Measurements from ENCODE around the gene LMTK3.

The LMTK3 gene, protein sequence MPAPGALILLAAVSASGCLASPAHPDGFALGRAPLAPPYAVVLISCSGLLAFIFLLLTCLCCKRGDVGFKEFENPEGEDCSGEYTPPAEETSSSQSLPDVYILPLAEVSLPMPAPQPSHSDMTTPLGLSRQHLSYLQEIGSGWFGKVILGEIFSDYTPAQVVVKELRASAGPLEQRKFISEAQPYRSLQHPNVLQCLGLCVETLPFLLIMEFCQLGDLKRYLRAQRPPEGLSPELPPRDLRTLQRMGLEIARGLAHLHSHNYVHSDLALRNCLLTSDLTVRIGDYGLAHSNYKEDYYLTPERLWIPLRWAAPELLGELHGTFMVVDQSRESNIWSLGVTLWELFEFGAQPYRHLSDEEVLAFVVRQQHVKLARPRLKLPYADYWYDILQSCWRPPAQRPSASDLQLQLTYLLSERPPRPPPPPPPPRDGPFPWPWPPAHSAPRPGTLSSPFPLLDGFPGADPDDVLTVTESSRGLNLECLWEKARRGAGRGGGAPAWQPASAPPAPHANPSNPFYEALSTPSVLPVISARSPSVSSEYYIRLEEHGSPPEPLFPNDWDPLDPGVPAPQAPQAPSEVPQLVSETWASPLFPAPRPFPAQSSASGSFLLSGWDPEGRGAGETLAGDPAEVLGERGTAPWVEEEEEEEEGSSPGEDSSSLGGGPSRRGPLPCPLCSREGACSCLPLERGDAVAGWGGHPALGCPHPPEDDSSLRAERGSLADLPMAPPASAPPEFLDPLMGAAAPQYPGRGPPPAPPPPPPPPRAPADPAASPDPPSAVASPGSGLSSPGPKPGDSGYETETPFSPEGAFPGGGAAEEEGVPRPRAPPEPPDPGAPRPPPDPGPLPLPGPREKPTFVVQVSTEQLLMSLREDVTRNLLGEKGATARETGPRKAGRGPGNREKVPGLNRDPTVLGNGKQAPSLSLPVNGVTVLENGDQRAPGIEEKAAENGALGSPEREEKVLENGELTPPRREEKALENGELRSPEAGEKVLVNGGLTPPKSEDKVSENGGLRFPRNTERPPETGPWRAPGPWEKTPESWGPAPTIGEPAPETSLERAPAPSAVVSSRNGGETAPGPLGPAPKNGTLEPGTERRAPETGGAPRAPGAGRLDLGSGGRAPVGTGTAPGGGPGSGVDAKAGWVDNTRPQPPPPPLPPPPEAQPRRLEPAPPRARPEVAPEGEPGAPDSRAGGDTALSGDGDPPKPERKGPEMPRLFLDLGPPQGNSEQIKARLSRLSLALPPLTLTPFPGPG (N-terminal part only)

DNA sequence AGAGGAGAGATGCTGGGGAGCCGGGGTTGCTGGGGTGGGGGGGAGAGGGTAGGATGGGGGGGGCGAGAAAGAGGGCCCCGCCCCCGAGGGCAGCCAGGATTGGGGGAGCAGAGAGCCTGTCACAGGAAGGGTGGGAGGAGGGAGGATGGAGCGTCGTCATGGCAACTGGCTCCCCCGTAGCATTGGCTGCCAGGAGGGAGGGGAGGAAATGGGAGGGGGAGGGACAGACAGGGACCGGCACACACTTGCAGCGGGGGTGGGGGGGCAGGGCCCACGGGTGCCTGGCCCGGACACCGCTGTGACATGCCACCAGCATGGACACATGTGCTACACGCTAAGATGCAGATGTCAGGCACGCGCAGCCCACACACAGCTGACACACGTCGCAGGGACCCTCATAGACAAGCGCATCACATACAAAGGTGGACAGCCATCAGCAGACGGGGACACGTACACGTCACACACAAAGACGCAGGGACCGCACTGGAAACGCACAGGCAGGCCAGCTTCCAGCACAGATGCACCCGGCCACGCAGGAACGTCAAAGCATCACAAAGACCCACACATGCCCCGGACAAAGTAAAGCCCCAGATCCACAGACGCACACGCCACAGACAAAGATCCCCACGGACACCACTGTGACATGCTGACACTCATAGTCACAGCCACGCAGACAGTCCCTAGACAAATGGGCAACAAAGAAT, at the start of gene LMTK3:
TSS of gene LMTK3 (minus strand) at position 36 of the 704 bp plus-strand sequence. CDS start 259 bp downstream, outside the sequence.
- DNase-seq, result peak; percentile 84

DNA sequence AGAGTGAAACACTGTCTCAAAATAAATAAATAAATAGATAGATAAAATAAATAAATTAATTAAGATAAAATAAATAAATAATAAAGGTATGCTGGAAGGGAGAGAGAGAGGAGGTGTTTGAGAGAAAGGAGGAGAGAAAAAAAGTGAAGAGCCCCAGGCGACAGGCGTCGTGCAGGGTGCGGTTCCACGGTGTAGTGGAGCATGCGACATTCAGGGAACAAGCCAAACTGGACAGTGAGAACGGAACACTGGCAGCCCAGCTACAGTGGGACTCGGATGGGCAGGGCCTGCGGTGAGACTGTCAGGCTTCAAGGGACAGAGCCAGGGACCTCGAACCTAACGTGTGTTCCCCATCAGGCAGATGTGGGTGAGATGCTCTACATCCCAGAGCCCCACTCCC, 49.8 kb upstream of the LMTK3 start:
- DNase-seq, result no peak

DNA sequence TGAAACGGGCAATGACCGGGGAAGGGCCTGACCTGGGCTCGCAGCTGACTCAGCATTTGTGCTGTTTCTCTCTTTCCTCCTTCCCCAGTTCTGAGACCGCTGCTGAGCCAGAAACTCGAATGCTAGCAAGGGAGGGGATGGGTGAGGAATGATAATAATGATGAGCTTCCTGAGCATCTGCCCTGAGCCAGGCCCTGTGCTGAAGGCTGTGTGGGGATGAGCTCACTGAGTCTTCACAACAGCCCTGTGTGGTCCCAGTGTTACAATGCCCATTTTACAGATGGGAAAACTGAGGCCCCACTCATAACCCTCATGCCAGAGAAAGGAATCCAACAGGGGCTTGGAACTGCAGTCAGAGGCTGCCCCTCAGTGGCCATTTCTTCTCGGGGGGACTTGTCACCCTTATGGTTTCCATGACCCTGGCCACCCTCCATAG, 48.5 kb upstream of the LMTK3 start:
- DNase-seq, result no peak

DNA sequence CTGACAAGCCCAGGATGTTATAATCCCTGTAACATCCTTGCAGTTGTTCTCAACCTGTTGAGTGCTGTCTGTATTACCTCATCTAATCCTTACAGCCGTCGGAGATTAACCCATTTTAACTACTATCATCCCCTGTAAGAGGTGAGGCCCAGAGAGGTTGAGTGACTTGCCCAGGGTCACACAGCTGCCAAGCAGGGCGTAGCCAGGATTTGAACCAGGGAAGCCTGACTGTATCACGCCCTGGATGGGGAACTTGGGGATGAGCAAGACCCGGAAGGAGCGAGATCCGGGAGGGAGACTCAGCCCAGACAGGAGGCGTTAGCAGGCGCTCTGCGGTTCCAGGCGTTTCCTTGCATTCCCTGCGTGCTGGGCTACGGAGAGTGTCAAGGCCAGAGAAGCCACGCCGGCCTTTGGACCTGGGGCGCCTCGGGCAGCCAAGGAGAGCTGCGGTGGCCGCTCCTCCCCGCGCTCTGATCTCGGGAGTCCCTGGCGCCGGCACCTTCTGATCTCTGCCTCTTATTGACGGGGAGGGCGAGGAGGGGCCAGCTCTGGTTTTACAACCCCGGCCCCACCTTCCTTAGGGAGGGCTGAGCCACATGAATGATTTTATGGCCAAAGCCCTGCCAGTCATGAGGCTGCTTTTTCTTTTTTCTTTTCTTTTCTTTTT, 46.5 kb upstream of the LMTK3 start:
- DNase-seq, result no peak

DNA sequence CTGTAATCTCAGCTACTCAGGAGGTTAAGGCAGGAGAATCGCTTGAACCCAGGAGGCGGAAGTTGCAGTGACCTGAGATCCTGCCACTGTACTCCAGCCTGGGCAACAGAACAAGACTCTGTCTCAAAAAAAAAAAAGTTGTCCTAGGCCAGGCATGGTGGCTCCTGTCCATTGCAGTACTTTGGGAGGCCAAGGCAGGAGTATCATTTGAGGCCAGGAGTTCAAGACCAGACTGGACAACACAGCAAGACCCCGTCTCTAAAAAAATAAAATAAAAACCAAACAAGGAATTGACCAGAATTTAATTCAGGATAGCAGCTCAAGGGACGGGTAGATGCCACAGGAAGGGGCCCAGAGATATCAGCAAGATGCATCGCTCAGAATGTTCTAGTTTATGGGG, 45.2 kb upstream of the LMTK3 start:
- DNase-seq, result no peak

DNA sequence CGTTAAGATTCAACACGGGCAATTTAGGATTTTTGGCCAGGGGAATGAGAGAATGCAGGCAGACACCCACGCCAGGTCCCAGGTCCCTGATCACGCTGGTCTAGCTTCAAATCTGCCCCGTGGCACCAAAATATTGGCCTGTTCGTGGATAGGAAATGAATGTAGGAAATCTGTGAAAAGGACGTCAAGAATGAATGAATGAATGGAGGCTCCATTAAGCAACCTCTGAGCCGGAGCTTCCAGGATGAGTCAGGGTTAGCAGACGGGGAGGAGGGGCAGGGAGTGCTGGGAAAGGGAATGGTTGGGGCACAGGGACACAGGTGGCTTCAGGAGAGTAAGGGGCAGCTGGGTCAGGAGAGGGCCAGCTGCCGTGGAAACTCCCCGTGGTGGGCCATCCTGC, 44.5 kb upstream of the LMTK3 start:
- no peak for DNase-seq

DNA sequence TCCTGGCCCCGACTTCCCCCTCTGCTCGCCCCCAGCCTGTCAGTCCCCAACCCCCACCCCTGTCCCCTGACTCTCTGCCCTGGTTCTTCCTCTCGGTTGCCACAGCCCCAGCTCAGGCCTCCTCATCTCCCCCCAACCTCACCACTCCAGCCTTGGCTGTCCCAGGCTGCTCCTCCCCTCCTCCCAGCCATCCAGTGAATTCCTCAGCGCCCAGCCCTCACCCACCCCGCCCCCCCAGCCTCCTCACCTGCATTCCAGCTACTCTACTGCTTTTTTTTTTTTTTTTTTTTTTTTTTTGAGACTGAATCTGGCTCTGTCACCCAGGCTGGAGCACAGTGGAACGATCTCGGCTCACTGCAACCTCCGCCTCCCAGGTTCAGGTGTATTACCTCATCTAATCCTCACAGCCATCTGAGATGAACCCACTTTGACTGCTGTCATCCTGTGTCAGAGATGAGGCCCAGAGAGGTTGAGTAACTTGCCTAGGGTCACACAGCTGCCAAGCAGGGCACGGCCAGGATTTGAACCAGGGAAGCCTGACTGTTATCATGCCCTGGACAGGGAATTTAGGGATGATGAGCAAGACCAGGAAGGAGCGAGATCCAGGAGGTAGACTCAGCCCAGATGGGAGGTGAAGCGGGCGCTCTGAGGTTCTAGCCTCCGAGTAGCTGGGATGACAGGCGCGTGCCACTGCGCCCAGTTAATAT, 42.9 kb upstream of the LMTK3 start:
- DNase-seq, result no peak

DNA sequence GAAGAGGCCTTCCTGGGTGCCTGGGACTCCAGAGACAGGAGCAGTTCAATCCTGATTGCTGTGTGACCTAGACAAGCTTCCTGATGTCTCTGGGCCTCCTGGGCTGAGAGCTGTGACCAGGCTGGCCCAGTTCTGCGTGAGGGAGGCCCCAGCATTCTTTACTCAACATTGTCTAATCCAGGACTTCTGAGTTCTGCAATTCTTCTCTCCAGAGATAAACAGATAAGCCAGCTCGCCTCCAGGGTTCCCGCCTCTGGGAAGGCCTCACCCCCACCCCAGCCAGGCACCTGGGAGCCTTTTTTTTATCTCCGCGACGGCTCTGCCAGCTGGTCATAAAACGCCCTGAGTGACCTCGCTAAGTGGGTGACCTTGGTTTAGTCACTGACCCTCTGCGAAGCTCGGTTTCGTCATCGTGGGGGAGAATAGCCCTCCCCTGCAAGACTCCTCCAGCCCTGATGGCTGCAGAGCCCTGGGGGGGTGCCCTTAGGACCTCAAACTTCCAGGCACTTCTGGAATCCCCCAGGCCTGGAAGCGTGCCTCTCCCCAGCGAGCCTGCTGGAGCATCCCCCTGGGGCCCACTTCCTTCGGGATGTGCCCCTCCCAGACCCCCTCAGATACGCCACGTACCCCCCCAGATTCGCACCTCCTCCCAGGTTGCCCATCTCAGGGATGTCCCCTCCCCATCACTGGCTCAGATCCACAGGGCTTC, 42.2 kb upstream of the LMTK3 start:
- DNase-seq, result no peak

DNA sequence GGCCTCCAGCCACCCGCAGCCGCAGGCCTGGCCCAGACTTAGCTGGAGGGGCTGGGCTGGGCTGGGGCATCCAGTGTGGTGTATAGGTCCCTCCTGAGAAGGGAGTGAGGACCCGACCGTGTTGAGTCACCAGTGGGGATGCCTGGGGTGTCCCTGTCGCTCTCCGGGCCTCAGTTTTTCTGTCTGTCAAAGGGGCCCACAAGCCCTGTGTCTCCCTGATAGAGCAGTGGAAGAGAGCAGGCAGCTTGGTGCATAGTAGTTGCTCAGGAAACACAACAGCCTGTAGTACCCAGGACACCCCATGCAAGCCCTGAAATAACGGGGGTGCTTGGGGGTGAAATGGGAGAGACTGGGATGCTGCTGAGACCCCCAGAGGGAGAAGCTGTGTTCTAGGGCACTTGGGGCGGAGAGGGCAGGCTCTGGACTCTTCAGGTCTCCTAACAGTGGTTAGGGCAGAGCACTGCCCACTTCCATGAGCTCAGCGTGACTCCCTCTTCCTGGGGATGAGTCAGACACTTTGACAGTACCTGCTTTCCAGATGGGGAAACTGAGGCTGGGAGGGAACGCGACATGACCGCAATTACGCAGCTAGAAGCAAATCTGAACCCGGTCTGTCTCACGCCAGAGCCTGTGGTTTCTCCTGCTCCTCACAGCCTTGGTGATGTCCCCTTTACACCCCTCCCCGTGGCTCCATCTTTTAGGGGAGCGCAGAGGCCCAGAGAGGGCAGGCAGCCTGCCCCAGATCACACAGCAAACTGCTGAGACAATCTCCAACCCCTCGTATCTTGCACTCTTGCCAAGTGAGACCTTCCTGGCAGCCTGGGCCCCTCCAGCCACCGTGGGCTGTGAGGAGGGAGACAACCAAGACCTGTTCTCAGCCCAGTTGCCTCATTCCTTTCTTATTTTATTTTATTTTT, 41.0 kb upstream of the LMTK3 start:
- DNase-seq, result no peak

DNA sequence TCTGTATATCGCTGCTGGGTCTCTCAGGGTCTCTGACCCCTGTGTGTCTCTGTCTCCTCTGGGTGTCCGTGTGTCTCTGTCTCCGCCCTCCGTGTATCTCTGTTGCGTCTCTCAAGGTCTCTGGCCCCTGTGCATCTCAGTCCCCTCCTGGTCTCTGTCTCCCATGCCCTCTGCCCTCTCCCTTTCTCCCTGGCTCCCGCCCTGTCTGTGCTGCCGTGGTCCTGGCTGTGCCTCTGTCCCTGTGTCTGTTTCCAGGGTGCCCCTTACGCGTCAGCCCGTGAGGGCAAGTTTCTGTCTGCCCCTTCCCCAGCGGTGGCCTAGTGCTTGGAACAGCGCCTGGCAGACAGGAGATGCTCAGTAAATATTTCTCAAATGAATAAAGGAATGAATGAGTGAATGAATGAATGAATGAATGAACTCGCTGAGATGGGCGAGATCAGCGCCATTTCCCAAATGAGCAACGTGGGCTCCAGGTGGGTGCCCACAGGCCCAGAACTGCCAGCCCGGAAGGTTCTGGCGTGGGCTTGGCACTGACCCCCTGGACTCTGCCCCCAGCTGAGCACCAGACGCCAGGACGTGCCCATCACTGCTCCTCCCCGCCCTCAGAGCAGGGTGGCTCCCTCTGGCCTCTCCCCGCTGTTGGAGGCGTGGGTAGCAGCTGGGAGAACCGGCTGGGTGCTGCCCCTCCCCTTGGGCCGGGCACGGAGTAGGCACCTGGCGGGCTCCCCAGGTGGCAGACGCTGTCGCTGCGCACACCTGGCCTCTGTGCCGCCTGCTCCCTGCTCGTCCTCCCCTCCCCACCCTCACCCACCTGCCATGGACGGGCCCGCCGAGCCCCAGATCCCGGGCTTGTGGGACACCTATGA, 40.0 kb upstream of the LMTK3 start, which contains the start of gene SULT2B1:
TSS of gene SULT2B1 (plus strand) at position 736 of the 866 bp plus-strand sequence. CDS start at position 817, 81 bp downstream.
- DNase-seq, result no peak

DNA sequence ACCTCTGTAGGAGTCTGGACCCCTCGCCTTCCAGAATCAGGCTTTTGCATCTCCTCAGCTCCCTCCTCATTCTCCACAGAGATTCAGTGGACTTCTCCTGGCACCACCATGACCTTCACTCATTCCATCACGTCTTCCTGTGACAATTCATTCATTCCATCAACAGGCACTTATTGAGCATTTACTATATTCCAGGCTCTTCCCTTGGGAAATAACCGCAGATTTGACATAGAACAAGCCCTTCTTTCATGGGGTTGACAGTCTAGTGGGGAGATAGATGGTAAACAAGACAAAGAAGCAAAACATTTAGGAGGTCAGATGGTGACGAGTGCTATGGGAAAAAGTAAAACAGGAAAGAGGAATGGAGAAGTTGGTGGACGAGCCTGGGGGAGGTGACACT, 37.7 kb upstream of the LMTK3 start:
- DNase-seq, result no peak

DNA sequence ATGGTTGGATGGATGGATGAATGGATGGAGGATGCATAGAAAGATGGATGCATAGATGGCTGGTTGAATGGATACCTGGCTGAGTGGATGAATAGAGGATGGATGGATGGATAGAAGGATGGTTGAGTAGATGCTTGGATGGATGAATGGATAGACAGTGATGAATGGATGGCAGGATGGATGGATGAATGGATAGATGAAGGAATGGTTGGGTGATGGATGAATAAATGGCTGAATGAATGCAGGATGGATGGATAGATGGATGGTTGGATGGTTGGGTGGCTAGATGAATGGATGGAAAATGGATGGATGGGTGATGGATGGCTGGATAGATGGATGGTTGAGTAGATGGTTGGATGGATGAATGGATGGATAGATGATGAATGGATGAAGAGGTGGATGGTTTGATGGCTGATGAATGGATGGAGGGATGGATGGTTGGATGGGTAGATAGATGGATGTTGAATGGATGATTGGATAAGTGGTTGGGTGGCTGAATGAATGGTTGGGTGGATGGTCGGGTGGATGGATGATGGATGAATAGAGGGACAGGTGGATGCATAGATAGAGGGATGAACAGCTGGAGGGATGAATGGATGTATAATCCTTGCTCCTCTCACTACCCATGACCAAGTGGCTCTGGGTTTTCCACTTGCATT, 36.7 kb upstream of the LMTK3 start:
- DNase-seq, result no peak

DNA sequence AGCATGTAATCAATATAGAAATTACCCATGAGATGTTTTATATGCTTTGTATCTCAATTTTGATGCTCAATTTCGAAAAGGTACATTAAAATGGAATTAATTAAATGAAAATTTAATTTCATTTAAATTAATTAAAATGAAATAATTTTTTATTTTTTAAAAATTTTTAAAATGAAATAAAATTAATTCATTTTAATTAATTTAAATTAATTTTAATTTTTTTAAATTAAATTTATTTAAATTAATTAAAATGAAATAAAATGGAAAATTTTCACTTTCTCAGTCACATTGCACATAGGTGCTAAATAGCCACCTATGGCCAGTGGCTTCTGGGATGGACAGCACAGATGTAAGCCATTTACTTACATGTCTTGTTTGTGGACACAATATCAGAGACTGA, 36.1 kb upstream of the LMTK3 start:
- no peak for DNase-seq

DNA sequence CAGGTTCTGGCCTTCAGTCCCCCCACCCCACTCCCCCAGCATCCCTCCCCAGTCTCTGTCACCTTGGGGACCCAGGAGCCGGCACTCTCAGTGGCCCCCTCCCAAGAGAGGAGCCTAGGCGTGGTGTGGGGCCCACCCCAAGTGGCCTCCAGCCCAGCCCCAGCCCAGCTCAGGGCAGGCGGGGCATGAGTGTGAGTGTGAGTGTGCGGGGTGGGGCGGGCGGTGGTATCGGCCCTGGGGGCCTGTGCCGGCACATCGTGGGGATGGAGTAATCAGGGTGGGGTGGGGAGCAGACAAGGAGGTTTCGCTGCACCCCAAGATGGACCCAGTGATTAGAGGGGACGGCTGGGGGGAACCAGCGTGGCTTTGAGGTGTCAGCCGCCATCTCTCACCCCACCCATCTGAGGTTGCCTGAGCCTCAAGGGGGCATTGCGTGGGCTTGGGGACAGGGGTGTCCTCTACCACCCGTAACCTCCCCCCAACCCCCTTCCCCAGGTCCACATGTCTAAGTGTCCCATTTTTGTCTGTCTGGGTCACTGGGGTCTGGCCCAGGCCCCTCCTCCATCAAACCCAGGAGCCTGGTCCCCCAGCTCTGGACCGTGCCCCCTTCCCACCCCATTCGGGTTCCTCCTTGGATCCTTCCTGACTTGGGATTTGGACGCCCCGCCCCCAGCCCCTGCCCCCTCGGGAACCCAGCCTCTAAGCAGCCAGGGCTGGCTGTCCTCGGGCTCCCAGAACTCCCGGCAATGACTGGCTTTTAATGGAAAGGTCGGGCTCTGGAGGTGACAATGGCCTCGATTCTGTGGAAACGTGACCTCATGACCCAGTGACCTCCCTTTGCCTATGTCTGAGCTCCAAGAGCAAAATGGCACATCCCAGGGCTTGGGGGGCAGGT, 33.5 kb upstream of the LMTK3 start:
- no peak for DNase-seq

DNA sequence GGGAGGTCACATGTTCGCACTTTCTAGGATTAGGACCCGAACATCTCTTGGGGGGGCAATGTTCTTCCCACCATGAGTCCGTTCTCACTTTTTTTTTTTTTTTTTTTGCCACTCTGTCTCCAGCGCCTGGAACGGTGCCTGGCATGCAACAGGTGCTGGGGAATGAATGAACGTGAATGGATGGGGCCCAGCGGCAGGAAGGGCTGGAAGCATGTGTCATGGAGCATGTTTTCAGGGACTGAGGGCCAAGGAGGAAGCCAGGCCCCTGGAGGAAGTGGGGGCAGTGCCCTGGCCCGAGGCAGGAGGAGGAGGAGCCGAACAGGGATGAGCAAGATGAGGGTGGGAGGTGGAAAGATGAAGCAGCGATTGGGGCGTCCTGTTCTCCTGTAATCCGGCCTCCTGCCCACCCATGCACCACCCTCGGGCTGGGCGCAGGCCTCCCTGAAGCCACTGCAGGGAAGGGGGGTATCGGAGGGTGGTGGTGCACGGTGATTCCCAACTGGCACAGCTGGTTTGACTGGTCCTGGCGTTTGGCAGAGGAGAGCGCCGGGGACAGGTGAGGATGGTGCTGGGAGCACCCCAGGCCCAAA, 31.6 kb upstream of the LMTK3 start:
- DNase-seq, result no peak

DNA sequence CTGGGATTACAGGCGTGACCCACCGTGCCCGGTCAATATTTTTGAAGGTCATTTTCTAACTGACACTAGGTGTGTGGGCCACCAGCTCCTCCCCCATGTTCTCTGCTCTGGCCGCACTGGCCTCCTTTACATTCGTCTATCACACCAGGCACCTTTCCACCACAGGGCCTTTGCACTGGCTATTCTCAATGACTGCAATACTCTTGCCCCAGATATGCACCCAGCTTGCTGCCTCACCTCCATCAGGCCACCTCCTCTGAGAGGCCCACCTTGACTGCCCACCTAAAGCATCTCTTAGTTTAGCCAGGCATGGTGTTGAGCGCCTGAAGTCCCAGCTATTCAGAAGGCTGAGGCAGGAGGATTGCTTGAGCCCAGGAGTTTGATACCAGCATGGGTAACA, 30.2 kb upstream of the LMTK3 start:
- no peak for DNase-seq

All from activated CD8-positive, alpha-beta memory T cell treated with anti-CD3 and anti-CD28 coated beads, Interleukin-2, amount 50 U/mL, for 48 hours (primary cell).